Measurements from ENCODE around the gene LCE2C.
"Not testable (repeated sequence)": the region's sequence is repeated elsewhere in the genome, so short reads cannot be mapped to it uniquely, and the experiment has no call there.

Gene LCE2C, protein sequence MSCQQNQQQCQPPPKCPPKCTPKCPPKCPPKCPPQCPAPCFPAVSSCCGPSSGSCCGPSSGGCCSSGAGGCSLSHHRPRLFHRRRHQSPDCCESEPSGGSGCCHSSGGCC

DNA sequence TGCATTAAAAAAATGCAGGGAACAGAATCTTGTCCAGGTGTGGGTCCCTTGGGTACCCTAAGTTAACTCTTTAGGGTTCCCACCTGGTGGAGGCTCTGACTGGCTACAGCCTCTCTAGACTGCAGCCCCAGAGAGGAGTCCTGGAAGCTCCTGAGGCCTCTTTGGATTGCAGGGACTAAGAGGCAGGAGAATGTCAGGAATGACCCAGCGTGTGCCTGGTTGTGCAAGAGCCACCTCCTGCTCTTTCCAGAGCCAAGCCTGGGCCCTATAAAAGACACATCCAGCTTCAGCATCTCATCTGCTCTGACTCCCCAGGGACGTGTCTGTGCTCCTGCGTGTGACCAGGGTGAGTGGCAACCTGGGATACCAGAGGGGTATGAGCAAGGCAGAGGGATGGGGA, at the start of gene LCE2C:
Gene LCE2C (plus strand): TSS at position 297 of the 400 bp plus-strand sequence. CDS start 737 bp downstream, outside the sequence.
- not testable (repeated sequence) for DNase-seq (ENCODE audit: low spot score)

DNA sequence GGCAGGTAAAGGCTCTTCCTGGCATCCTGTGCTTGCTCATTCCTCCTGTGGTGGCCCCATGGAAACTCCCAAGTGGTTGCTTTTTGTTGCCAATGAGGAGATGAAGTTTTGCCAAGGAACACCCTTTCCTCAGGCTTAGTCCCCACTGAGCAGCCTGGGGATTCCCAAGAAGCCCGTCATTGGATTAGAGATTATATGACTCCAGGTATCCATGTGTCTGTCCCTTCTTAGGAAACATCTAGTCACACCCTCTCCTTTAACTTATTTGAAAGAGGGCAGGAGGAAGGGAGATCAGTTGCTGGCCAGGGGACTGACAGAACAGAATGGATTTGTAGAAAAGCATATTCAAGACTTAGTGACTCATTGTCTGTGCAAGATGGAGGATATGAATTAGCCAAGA, 48.3 kb upstream of the LCE2C start:
- no peak for DNase-seq (ENCODE audit: low spot score)

DNA sequence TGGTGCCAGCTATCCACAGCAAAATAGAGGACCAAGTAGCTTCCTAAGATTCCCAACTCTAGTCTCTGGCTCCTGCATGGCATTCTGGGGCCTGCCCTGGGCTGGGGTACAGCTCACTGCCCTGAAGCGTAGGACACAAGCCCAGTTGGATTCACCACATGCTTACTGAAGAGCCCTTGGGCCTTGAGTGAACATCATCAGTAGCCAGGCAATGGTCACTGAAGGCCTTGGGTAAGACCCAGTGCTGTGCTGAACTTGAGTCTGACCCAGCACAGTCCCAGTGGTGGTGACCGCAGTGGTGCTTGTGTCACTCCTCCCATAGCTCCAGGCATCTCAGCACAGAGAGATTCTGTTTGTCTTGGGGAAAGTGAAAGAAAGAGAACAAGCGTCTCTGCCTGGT, 44.5 kb upstream of the LCE2C start:
- DNase-seq (ENCODE audit: low spot score): no peak

DNA sequence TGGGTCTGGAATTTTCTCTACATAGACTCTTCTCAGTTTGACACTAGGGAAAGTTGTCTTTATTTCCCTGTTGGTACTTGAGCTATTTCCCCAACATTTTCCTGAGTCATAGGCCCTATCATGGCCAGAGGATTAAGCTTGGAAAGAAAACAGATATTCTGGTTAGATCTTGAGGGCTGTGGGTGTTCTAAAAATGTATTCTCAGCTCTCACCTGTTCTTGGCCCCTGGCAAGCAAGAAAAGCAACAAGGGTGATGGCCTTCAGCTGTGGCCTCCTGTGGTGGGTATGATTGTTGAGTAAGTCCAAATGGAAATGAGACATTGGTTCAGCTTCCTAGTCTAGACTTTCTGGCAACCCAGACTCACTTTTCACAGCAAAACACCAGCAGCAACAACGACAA, 34.7 kb upstream of the LCE2C start:
- no peak for DNase-seq (ENCODE audit: low spot score)

DNA sequence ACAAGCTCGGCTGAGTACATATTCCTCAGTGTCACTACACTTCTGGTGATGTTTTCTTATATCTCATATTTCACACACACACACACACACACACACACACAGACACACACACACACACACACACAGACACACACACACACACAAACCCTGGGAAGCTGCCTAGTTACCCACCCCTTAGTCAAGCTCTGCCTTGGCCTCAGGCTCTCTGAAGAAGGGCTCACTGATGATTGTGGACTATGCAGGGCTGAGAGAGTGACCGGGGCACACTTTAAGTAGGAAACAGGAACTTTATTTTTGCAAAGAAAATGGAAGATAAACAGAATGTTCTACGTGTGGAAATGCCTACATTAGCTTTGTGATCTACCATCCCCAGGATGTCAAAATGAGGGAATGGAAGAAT, 31.1 kb upstream of the LCE2C start:
- DNase-seq (ENCODE audit: low spot score): no peak

- DNase-seq (ENCODE audit: low spot score): no peak
These were observed 29.9 kb upstream of the LCE2C start for GRCh38 chr1:152645146-152645545.

- DNase-seq (ENCODE audit: low spot score): no peak
These were observed 28.4 kb upstream of the LCE2C start for GRCh38 chr1:152646656-152647055.

GRCh38 chr1:152654110-152654509, 21.0 kb upstream of the LCE2C start:
- DNase-seq (ENCODE audit: low spot score): peak; percentile 12

- no peak for DNase-seq (ENCODE audit: low spot score)
These were observed 18.6 kb upstream of the LCE2C start for GRCh38 chr1:152656459-152656858.

GRCh38 chr1:152657677-152658076, 17.4 kb upstream of the LCE2C start:
- DNase-seq (ENCODE audit: low spot score): no peak

DNA sequence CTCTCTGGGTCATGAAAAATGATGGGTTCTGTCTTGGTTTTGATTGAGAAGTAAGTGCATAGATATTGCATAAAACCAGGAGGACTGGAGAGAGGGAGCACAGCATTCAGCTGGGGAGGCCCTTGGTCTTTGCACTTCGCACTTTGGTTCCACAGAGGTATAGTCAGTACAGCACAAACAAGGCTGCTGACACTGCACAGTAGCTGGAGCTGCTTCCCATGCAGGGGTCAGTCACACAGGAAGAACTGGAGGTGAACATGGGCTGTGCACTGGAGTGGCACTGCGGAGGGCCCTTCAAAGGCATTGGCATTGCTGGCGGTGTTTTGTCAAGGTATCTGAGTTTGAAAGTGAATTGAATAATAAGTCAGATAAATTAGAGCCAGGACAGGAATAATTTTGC, 16.4 kb upstream of the LCE2C start:
- DNase-seq (ENCODE audit: low spot score): no peak

DNA sequence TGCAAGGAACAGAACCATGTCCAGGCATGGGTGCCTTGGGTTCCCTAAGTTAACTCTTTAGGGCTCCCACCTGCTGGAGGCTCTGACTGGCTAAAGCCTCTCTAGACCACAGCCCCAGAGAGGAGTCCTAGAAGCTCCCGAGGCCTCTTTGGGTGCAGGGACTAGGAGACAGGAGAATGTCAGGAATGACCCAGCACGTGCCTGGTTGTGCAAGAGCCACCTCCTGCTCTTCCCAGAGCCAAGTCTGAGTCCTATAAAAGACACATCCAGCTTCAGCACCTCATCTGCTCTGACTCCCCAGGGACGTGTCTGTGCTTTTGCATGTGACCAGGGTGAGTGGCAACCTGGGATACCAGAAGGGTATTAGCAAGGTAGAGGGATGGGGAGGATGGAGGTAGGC, 12.0 kb upstream of the LCE2C start, which contains the start of gene LCE2D:
Gene LCE2D (plus strand): TSS at position 283 of the 400 bp plus-strand sequence. CDS start 726 bp downstream, outside the sequence.
- no peak for DNase-seq (ENCODE audit: low spot score)

GRCh38 chr1:152666171-152666570, 8.9 kb upstream of the LCE2C start:
- not testable (repeated sequence) for DNase-seq (ENCODE audit: low spot score)

DNA sequence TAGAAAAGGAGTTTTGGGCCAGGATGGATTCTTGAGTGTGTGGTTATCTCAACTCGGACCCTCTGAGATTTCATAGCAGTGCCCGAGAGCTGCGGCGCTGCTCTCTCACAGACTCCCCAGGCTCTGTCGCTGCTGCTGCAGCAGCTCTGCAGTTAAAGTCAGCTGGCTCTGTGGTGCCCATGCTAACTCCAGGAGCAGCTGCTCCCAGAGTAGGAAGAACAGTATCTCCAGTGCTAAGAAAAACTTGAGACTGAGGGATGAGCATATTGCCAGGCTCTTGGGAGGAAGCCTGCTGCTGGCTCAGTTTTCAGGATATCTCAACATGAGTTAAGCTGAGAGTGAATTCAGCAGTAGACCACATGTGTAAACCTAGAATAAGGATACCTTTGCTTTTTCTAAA, 7.4 kb upstream of the LCE2C start:
- no peak for DNase-seq (ENCODE audit: low spot score)

GRCh38 chr1:152673016-152673415, 2.1 kb upstream of the LCE2C start:
- DNase-seq (ENCODE audit: low spot score): no peak

GRCh38 chr1:152679459-152679858, 4.4 kb downstream of the LCE2C start:
- DNase-seq (ENCODE audit: low spot score): no peak

DNA sequence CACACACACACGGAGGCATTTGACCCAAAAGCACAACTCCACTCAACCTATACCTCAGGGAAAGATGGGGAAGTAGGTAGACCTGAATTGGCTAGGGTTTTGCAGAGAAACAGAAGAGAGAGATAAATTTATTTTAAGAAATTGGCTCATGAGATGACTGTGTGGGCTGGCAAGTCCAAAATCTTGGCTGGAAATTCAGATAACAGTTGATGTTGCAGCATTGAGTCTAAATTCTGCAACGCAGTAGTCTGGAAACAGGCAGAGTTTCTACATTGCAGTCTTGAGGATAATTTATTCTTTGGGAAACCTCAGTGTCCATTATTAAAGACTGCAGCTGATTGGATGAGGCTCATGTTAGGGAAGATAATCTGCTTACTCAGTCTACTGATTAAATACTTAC, 6.5 kb downstream of the LCE2C start:
- DNase-seq (ENCODE audit: low spot score): no peak

- DNase-seq (ENCODE audit: low spot score): no peak
These were observed 8.8 kb downstream of the LCE2C start for GRCh38 chr1:152683846-152684245.

DNA sequence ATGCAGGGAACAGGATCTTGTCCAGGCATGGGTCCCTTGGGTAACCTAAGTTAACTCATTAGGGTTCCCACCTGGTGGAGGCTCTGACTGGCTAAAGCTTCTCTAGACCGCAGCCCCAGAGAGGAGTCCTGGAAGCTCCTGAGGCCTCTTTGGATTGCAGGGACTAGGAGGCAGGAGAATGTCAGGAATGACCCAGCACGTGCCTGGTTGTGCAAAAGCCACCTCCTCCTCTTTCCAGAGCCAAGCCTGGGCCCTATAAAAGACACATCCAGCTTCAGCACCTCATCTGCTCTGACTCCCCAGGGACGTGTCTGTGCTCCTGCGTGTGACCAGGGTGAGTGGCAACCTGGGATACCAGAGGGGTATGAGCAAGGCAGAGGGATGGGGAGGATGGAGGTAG, 10.7 kb downstream of the LCE2C start, which contains the start of gene LCE2B:
Gene LCE2B (plus strand): TSS at position 301 of the 400 bp plus-strand sequence. CDS start 721 bp downstream, outside the sequence.
- DNase-seq (ENCODE audit: low spot score): not testable (repeated sequence)

DNA sequence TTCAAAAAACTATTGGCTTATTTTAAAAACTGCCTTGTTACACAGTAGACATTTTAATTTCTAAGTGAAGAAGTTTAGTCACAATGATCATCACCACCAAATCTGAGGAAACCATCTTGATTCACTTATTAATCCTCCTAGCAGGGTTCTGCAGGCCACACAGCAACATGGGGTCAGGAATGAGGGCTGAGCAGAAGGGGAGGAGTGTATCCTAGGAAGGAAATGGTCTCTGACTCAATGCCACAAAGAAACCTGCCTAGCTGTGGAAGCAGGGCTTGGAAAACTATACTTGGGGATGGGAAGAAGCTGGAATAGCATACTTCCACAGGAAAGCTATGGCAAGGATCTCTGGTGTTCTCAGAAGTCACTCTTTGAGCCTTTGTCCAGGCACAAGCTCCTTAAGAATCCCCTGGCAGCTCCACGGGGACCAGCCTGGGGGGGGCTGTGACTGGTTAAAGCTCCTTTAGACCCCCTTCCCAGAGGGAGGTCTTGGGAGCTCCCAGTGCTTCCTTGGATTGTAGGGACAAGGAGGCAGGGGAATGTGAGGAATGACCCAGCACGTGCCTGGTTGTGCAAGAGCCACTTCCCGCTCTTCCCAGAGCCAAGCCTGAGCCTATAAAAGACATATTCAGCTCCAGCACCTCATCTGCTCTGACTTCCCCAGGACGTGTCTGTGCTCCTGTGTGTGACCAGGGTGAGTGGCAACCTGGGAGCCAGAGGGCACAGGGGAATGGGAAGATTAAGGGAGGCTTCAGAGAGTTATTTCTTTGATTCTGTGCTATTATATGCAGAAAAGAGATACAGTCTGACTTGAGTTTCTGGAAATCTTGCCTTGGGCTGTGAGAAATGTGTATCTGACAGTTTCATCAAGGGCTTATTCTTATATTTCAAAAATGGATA, 22.9 kb downstream of the LCE2C start, which contains the start of gene LCE2A:
Gene LCE2A (plus strand): TSS at position 645 of the 900 bp plus-strand sequence. CDS start 557 bp downstream, outside the sequence.
- DNase-seq (ENCODE audit: low spot score): no peak

- DNase-seq (ENCODE audit: low spot score): no peak
These were observed 24.7 kb downstream of the LCE2C start for GRCh38 chr1:152699746-152700145.

DNA sequence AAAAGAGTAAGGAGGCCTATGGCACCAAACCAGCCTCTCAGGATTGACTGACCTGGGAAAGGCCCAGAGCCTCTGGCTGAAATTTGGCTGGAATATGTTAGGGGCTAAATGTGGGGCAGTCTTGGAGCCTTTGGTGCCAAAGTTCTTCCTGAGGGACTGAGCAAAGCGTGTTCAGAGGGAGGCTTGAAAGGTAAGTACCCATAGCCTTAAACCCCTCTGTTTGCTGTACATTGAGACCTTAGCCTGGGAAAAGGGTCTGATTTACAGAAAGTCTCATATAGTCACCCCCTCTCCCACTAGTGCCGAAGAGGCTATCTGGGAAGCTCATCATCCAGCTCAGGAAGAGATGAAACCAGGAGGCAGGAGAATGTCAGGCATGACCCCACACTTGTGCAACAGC, 32.8 kb downstream of the LCE2C start, which contains the start of gene LCE4A:
Gene LCE4A (plus strand): TSS at position 301 of the 400 bp plus-strand sequence. CDS start 916 bp downstream, outside the sequence.
- DNase-seq (ENCODE audit: low spot score): no peak

- no peak for DNase-seq (ENCODE audit: low spot score)
These were observed 43.2 kb downstream of the LCE2C start for GRCh38 chr1:152718238-152718637.
